HG02763 (cell line): Measurements from ENCODE around the gene HYAL3.

Experiments
- ATAC-seq: cut with Tn5 transposase; IDR thresholded peaks from one replicate; pipeline ENCODE4 v1.9.1; 2021; ENCODE audit warnings: mild to moderate bottlenecking, moderate library complexity; ENCODE audit not compliant: unreplicated experiment

The HYAL3 gene, protein sequence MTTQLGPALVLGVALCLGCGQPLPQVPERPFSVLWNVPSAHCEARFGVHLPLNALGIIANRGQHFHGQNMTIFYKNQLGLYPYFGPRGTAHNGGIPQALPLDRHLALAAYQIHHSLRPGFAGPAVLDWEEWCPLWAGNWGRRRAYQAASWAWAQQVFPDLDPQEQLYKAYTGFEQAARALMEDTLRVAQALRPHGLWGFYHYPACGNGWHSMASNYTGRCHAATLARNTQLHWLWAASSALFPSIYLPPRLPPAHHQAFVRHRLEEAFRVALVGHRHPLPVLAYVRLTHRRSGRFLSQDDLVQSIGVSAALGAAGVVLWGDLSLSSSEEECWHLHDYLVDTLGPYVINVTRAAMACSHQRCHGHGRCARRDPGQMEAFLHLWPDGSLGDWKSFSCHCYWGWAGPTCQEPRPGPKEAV

DNA sequence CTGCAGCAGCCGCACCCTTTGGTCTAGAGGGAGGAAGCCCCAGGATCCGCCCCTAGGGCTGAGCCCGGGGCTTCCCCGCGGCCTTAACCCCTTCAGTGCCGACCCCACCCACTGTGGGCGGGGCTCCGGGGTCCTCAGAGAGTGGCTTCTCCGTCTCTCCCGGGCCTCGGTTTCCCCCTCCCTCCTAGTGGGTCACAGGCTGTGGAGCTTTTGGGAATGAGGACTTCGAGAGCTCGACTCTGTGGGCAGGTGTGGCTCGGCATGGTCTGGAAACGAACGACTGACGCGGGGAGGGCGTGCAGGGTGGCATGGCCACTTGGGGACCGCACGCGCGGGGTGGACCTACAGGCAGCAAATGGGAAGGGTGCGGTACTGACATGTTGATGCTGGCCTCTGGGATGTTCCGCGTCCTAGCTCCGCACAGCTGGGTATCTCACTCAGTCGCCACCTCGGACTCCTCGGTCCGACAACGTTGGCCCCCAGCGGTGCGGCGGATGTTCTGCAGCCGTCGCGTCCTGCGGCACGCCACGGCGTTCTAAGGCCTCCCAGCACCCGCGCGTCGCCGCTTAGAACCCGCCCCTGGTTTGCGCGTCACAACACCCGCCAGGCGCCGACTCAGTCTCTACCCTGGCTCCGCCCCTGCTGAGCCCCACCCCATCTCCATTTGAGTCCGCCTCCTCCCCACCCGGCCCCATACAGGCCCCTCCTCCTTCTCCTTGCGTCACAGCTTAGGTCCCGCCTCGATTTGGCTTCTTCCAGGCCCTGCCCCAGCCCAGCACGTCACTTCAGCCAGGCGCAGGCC, at the start of gene HYAL3, which contains the start of gene NAA80:
Gene HYAL3, minus strand, starts transcription at position 570 of the 802 bp plus-strand sequence. CDS start 3,803 bp downstream, outside the sequence.
Gene NAA80, minus strand, starts transcription at position 570 of the 802 bp plus-strand sequence. CDS start 1,942 bp downstream, outside the sequence.
- peak; percentile 85 for ATAC-seq

DNA sequence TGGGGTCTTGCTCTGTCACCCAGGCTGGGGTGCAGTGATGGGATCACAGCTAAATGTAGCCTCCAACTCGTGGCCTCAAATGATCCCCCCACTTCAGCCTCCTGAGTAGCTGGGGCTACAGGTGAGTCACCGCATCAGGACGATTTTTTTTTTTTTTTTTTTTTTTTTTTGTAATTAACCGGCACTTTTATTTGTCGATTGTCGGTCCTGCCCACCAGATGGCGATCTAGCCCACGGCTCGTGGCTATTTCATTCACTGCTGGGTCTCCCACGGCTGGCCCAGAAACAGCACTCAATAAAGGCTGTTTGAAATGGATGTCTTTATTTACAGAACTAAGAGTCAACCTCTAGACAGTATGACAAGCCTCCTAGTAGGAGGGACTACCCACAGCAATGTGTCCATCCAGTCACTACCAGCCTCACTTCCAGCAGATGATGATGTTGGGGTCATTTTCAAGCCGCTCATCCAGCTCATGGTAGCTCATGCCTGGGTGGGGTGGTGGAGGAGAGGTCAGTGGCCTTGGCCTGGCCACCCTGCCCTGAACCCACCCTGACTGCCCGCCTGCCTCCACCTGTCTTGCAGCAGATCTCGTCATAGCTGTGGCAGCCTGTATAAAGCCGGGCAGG, 48.1 kb upstream of the HYAL3 start:
- ATAC-seq: no peak

DNA sequence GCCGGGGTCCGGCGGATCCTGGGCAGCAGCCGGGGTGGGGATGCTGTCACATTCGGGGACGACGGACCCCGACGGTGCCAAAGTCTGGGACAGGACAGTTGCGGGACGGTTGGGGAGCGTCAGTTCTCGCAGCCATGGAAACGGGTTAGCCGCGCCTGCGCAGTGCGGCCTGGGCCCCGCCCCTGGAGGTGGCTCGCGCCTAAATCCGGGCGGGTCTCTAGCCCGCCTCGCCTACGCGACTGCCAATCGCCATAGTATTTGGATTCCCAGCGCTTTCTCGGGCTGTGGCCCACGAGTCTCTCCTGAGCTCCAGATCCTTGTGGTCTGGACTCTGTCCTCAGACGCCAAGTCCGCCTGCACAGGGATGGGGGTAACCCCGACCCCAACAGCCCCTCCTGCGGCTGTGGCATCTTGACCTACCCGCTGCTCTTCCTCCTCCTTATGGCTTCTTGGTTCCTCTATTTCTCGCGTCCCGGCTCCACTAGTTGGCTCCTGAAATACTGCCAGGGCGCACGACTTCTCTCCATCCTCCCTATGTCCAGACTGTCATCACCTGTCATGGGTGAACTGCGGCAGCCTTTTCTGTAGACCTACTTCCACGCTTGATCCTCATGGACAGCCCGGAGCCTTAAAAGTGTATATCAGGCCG, 46.5 kb upstream of the HYAL3 start, which contains the start of gene ZMYND10:
Gene ZMYND10, minus strand, starts transcription at position 147 of the 649 bp plus-strand sequence. CDS start 153 bp downstream, outside the sequence.
- no peak for ATAC-seq

DNA sequence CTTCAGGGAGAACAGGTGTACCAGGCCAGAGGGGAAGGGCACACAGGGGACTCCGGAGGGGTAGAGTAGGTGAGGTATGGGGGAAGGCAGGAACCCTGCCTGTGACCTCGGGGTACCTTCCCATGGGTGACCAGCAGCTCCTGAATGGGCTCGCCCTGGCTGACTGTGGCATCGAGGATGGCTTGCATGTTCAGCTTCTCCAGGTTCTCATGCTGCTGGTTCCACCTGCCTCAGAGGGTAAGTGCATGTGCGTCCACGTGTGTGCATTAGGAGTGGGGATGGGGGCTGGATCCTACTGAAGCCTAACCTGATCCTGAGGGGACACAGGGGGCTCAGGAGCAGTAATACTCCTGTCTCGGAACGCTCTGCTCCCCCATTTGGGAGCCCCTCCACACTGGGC, 45.8 kb upstream of the HYAL3 start:
- ATAC-seq: no peak

DNA sequence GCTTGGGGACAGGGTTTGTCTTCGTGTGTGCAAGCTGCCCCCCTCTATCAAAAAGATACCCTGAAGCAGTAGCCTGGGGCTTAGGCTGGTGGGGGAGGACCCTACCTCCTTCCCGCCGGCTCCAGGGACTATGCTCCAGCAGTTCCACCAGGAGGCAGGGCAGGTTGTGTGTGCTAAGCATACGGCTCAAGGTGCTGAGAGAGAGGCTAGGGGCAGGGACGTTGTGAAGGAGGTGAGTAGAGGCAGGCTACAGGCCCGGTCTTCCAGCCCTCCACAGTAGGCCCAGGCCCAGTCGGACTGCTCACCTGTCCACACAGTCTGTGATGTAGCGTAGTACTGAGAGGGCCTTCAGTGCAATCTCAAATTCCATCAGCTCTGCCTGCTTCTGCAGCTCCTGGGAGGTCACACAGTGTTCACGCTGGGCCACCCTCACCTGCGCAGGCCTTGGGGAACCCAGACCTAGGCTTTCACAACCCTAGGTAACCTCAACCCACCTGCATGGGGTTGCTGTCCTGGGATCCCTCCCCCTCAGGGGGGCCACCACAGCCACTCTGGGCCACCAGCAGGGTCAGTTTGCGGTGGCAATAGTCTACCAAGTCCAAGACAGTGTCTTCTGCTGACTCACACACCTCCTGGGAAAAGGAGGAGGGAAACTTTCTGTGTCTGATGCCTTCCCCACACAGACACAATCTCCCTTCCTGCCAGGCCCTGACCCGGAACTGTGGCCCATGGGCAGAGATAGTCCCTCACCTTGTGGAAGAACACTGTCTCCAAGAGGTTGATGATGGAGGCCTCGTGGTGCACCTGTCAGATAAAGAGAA, 43.8 kb upstream of the HYAL3 start:
- no peak for ATAC-seq

DNA sequence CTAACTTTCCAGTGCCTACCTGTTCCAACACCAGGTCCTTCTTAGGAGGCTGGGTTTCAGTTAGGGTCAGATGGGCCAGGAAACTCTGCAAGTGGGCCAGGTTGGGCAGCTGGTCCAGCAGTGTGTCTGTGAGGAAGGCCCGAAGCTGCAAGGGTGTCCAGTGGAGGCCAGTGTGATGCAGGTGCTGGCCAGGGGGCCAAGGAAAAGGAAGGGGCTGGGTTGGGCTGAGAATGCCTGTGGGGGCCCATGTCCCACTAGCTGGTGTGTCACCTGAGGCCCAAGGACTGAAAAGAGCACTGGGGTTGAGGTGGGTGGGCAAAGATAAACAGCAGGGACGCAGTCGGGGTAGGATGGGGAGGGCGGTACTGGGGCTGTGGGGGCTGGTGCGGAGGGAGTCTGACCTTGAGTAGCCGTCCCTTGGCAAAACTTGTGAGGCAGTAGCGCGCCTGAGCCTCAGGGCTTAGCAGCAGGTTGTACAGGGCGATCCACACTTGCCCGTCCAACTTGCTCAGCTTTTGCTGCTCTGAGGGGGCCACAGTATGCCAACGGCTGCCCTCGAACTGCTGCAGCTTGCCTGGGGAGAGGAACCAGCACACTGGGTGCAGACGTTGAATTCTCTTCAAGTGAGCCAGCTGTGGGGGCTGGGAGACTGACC, 42.9 kb upstream of the HYAL3 start:
- ATAC-seq: no peak

DNA sequence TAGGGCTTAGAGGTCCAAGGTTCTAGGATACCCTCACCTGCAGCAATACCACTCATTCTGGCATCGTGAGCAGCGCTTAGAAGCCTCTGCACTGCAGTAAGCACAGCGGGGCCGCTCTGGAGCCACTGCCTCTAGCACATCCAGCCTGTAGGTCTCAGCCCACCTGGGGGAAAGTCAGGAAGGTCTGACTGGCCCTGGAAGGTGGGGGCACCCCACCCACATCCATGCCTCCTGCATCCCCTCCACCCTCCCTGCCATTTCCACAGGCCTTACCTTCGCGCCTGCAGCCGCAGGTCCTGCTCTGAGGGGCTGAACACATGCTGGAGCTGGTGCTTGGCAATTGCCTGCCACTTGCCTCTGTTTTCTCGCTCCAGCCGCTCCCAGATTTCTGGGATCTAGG, 42.3 kb upstream of the HYAL3 start:
- ATAC-seq: no peak

DNA sequence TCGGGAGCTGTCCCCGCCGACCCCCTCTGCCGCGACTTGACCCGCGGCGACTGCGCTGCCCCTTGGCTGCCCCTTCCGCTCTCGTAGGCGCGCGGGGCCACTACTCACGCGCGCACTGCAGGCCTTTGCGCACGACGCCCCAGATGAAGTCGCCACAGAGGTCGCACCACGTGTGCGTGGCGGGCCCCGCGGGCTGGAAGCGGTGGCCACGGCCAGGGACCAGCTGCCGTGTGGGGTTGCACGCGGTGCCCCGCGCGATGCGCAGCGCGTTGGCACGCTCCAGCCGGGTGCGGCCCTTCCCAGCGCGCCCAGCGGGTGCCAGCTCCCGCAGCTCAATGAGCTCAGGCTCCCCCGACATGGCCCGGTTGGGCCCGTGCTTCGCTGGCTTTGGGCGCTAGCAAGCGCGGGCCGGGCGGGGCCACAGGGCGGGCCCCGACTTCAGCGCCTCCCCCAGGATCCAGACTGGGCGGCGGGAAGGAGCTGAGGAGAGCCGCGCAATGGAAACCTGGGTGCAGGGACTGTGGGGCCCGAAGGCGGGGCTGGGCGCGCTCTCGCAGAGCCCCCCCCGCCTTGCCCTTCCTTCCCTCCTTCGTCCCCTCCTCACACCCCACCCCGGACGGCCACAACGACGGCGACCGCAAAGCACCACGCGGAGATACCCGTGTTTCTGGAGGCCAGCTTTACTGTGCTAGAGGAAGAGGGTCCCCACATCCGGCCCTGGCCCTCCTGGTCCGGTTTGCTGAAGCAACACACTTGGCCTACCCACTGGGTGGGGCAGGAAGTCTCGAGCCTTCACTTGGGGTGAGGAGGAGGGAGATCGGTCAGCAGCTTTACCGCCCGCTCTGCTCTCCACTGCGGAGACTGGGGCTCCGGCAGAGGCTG, 41.5 kb upstream of the HYAL3 start, which contains the start of gene RASSF1:
Gene RASSF1, minus strand, starts transcription at position 389 of the 882 bp plus-strand sequence. Its CDS starts 31 bp downstream, at position 358.
- ATAC-seq: no peak

DNA sequence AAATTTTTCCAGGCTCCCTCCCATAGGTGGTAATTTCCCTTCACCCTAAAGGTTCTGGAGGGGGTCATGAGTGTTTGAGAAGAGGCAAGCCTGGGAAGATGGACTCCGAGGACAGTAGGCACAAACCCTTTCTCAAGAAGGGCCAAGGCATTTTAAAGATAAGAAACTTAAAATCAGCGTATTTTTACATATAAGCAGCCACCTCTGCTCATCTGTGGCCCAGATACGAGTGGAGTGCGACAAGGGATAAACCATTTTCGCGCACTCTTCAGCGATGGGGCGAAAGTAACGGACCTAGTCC, 40.9 kb upstream of the HYAL3 start:
- no peak for ATAC-seq

DNA sequence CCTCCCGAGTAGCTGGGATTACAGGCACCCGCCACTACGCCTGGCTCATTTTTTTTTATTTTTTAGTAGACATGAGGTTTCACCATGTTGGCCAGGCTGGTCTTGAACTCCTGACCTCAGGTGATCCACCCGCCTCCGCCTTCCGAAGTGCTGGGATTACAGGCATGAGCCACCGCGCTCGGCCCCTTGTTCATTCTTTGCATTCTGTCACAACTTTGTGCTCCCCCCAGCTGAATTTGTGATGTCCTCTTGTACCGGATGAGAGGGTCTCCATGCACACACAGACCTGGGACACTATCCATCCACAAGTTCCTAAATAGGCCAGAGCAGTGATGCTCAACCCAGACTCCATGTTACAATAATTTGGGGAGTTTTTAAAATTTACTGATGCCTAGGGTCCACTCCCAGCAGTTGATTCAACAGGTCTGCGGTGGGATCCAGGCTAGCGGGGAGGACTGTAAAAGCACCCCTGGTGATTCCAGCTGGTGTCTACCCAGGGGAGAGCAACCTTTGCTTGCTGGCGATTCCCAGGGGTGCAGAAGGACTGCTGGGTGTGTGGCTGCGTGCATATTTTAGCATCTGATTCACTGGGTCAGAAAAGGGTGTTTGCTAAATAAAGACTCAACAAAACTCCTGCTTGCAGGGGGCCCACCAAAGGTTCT, 40.4 kb upstream of the HYAL3 start:
- no peak for ATAC-seq

DNA sequence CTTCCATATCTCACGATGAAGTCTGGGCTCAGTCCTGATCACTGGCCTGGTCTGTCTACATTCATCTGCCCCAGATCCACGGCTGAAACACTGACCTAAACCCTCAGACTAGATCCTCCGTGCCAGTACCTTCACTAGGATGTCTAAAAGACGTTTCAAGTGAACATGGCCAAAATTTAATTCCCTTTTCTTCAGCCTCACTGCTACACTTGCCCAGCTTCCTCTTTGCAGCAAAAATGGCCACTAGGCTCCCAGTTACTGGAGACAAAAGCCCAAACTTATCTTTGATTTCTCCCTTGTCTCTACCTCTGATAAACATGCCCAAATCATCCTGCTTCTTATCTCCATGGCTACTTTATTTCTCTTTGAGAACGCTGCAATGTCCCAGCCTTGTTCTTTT, 39.8 kb upstream of the HYAL3 start:
- ATAC-seq: no peak

DNA sequence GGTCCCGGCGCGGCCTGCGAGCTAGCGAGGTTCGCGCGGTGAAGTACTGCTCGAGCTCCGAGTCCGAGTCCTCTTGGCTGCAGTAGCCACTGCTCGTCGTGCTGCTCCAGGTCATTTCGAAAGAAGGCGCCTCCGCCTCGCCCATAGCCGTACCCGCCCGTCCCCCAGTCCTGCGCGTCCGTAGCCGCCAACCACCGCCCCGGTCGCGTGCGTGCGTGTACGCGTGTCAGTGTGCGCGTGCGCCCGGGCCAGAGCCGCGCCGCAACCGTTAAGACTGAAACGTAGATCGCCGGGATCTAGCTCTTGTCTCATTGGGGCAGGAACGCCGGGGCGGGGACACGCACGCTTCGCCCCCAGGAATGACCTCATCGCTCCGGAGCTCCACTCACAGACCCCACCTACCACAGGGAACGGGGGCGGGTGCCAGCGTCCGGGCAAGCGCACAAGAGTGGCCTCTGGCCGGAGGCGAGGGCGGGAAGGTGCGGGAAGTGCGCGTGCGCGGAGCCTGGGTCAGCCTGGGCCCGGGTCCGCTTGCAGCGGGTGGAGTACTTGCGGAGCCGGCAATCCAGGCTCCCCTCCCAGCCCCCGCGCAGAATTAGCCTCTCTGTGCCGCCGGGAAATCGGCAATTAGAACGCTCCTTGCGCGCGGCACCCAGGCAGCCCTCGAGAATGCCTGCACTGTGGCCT, 38.1 kb upstream of the HYAL3 start:
- ATAC-seq: peak; percentile 78

DNA sequence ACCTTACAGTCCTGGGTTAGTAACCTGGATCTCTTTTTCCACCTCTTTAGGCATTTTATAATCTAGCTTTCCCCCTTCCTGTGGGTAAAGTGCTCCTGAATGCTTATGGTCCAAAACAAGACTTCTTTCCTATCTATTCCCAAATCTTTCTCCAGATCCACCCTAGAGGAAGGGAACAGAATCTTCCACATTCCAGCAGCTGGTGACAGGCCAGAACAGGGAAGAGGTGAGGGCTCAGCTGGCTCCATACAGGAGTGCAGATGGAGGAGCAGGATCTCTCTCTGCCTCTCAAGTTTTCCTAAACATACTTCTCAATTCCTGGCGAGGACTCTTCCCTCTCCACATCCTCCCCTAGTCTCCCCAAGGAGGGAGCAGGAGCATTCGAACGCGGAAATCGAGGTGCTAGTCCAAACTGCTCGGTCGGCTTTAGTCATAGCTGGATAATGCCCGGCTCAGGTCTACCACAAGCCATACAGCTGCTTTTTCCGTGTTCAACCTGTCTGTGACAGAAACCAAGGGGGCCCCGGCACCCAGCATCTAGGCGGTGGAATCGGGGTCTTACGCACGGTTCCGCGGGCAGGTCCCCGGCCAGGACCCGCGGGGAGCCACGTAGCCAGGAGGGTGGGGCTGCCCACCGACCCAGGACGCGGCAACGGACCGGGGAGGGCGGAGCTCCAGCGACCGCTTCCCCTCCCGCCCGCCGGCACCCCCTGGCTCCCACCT, 37.4 kb upstream of the HYAL3 start:
- peak; percentile 36 for ATAC-seq

DNA sequence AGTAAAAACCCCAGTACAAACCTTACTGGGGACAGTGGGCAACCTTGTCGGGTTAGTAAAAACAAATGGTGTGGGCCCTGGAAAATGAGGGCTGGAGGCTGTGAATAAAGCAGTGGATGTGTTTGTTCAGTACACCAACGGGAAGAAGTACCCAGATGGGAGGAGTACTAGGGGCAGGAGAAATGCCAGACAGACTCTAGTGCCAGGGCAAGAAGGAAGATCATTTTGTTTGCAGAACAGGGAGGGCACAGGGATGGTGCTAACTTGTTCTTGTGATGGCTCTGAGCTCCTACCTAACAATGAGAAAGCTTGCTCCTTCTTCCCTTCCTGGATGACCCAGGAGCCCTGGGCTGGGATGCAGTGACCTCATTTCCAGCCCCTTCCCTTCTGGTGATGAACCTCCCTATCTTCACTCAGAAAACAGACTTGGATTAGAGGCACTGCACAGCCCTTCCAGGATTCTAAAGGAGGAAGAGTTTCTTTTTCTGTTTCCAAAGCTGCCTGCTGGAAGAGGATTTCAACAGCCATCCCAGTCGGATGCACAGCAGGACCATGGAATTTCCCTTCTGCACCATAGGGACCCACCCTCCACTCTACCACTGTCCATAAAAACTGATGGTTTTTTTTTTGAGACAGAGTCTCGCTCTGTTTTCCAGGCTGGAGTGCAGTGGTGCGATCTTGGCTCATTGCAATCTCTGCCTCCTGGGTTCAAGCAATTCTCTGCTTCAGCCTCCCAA, 35.3 kb upstream of the HYAL3 start:
- no peak for ATAC-seq

DNA sequence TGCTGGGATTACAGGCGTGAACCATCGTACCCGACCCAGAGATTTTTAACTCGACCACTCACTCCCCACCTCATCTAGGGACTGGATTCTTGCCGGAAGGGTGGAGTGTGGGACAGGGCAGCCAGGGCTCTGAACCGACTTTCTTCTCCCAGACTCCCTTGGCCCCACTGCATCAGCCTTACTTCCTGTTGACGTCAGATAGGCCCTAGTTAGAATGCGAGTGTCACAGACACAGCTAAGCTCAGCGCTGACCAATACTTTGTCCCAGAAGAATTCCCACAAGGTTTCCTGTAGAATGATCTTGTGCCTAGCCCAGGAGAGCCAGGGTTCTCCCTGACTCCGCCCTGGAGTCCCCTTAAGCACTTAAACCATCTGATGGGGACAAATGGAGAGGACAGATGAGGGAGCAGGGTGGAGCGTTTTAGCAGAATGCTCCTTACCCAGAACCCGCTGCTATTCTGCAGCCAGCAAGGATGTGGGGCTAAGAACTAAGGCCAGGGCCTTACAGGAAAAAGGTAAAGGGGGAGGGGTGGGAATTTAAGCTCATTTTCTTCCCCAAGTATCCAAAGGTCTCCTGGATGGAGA, 34.6 kb upstream of the HYAL3 start:
- no peak for ATAC-seq
